Inferior parietal cortex (tissue), 1 donor: Measurements from ENCODE around the gene VBP1.
"Not testable (repeated sequence)": the region's sequence is repeated elsewhere in the genome, so short reads cannot be mapped to it uniquely, and the experiment has no call there.

Experiments
- DNase-seq: peaks from one replicate; pipeline ENCODE4 v3.0.0-alpha.2; 2016; ENCODE audit errors: extremely low spot score

Gene VBP1, protein sequence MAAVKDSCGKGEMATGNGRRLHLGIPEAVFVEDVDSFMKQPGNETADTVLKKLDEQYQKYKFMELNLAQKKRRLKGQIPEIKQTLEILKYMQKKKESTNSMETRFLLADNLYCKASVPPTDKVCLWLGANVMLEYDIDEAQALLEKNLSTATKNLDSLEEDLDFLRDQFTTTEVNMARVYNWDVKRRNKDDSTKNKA

DNA sequence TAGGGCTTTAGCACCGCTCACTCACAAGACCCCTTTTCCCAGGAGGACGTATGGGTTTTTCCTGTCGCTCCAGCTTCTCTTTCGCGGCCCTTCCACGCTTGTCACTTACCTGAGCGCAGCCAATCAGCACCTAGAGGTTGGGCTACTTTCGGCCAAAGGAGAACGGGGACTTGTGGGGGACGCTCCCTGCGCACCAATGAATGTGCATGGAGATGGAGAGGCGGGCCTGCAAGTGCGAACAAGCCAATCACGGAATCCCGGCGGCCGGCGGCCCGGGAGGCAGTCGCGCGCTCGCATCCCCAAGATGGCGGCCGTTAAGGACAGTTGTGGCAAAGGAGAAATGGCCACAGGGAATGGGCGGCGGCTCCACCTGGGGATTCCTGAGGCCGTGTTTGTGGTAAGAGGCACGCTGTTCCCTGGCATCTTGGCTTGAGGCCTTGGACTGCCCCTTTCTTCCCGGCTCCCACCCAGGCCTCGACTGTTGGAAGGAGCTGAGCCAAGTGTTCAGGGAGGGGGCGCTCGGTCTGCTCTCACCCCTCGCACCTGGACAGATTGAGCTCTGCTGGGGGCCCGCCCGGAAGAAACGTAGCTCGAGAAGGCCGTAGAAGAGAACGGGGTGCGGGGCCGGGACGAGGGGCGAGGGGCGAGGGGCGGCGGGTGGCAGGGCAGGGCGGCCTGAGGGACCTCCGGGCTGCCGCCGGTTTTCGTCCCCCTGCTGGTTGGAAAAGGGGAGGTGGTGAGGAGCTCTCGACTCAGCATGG is at the start of gene VBP1:
VBP1 (plus strand) TSS at position 282 of the 761 bp plus-strand sequence; CDS start at position 305, 23 bp downstream.
- peak; percentile 91 for DNase-seq

DNA sequence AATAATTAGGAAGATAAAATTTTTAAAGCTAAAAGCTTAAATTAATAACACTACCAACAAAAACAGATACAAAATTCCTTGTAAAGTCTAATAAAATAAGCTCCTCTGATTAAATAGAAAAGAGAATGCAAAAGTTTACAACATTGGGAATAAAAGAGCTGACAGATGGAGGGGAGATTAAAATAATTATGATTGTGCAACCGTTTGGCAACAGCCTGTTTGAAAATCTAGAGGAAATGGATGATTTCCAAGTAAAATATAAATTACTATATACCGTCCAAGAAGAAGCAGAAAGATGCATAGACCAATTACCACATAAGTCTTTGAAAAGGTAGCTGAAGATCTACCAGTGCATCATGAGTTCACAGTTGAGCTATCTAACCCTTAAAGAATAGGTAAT is 46.4 kb upstream of the VBP1 start:
- DNase-seq, result no peak

DNA sequence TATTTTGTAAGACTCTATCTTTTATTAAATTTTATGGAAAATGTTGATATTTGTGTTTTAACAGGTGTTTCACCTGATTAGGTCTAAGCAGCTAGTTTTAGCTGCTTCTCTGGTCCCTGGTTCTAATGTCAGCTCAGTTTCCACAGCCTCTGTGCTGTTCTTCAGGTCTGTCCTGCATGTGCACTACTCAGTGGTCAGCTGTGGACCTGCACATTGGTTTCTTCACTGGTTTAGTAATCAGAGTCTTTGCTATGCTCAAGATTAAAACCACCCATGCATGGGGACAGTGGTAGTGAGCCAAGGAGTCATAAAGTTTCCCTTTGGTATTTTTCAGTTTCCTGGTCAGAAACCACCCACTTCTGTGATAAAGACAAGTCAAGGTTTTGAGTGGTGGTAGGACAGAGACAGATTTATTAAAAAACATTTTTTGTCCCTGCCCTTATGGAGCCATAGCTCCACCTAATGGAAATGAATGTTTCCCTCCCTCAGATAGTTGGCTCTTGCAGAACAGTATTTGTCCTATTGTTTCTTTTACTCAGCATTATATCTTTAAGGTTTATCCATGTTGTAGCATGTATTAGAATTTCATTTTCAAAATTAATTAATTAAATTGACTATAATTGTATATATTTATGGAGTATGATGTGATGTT is 36.8 kb upstream of the VBP1 start:
- DNase-seq, result no peak

DNA sequence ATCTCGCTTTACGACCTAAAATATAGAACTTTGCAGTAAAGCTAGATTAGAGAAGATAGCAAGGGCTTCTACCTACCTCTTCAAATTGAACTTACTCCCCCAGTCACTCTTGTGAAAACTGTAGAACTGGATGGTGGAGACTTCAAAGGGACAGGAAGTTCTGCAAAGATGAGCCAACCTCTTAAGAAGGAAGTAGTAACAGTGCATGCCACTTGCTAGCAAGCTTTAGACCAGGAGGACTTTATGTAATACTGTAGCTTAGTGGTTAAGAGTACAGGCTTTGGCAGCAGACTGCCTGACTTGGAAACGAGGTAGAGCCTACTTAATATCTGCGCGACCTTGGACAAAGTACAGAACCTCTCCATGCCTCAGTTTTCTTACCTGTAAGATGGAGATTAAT is 27.5 kb upstream of the VBP1 start:
- no peak for DNase-seq

DNA sequence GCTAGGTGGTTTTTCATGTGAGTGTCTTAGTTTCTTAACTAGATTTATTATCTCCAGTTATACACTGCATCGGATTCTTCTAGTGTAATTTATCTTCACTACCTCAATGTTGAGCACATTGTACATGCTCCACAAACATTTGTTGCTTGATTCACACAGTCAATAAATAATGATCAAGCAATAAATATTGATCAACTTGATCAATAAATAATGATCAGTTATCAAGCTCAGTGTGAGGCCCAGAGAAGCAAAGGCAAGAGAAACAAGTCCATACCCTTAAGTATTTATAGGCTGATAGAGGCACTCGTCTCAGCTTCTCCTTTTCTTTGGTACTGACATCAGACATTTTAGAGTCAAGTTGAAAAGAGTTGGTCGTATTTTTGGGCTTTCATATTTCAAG is 5.1 kb upstream of the VBP1 start:
- DNase-seq, result no peak

DNA sequence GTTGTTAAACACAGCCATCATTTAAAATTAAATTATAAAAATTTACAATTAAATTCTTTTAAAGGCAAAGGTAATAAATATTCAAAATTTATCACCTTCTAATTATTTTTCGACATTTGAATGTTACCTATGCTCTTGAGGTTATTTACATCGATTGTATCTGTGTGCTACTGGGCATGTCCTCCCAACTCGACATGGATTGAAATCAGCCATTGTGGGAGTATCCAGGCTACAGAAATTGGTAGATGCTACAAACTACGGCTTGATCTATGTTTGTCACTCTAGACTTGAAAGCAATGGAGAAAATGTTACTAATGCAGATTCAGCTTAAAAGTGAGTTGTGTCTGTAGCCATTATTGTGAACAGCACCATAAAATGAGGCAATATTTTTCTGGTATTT is 2.5 kb upstream of the VBP1 start:
- no peak for DNase-seq

DNA sequence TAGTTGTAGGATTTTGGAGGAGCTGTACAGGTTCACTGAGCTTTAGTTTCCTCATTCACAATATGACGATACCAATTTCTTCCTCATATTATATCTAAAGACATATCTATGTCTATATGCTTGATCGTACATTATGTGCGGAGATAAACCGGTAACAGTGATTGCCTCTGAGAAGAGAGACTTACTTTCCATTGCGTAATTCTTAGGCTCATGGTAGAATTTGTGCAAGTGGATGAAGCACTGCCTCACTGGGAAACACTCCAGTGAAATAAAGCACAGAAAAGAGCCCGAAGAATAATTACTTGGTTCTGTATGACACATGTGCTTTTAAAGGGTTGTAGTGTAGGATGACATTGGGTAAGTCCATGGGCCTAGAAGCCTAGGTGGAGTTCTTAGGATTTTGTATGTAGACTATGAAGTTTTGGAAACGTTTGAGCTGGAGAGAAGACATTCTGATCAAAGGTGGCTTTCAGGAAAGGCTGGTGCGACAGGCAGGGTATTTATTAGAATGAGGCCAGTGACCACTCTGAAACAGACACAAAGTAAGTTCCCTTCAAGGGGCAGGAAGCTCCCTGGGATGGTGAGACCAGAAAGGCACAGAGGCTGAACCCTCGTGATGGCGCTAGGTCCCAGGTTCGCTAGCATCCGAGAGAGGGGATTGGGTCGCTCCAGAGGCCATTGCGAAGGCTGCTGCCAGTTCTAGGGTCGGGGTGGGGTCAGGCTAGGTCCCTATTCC is 649 bp upstream of the VBP1 start:
- peak; percentile 12 for DNase-seq

DNA sequence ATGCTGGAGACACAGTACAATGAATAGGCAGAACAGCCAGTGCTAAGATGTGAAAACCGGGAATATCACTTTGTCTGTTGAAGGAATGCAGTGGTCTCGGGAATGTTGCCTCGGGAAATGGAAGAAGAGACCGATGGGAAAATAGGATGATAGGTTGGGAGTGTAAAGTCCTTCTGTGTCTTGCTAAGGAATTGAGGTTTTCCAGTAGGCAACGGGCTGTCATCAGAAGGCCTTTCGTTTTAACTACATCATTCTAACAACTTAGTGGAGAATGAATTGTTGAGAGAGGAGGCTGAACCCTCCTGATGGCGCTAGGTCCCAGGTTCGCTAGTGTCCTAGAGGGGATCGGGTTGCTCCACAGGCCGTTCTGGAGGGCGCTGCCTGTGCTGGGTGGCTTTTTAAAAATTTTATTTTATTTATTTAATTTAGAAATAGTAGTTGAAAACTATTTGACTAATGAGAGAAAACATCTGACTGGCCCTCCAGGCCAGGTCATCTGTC is 730 bp downstream of the VBP1 start:
- peak; percentile 34 for DNase-seq

DNA sequence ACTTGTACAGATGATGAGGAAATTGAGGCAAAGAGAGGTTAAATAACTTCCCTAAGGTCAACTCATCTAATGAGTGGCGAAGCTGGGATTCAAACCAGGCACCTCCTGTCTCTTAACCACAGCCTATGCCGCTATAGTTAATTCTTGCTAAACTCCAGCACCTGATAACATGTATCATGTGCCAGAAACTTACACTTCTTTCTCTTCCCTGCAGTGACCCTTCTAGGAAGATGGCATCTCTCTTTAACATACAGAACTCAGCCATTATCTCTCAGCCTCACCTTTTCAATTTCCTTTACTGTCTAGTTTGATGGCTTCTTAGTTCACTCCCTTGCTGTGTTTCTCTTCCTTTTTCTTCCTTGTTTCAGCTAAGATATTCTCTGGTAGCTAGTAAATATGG is 2.5 kb downstream of the VBP1 start:
- DNase-seq, result no peak

DNA sequence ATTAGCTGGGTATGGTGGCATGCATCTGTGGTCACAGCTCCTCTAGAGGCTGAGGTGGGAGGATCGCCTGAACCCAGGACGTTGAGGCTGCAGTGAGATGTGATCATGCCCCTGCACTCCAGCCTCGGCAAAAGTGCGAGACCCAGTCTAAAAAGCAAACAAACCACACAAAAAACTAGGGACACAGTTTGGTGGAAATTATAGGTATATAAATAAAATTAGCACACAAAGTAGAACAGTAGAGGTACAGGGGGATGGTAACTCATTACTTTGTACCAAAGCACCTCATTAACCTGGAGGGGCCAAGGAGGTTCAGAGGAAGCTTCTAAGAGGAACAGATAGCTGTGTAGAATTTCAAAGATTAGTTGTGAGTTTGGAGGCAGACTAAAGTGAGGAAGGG is 5.1 kb downstream of the VBP1 start:
- DNase-seq, result no peak

DNA sequence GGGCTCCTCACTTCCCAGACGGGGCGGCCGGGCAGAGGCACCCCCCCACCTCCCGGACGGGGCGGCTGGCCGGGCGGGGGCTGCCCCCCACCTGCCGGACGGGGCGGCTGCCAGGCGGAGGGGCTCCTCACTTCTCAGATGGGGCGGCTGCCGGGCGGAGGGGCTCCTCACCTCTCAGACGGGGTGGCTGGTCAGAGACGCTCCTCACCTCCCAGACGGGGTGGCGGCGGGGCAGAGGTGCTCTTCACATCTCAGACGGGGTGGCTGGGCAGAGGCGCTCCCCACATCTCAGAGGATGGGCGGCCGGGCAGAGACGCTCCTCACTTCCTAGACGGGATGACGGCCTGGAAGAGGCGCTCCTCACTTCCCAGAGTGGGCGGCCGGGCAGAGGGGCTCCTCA is 7.5 kb downstream of the VBP1 start:
- not testable (repeated sequence) for DNase-seq

DNA sequence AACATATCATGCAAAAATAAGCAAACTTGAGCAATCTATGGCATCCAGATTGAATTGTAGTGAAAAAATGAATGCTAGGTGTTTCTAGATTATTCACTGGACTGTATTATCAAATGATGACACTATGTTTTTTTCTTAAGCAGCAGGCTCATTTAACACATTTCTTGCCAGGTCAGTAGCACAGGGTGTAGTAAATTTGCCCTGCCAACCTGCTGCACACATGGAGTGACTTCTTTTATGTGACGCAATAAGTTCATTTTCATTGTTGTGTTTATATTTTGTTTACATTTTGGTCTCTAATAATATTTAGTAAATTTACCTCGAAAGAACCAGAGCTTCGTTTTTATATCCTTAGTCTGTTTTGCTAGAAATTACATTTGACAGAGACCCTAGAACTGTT is 9.5 kb downstream of the VBP1 start:
- DNase-seq, result no peak

DNA sequence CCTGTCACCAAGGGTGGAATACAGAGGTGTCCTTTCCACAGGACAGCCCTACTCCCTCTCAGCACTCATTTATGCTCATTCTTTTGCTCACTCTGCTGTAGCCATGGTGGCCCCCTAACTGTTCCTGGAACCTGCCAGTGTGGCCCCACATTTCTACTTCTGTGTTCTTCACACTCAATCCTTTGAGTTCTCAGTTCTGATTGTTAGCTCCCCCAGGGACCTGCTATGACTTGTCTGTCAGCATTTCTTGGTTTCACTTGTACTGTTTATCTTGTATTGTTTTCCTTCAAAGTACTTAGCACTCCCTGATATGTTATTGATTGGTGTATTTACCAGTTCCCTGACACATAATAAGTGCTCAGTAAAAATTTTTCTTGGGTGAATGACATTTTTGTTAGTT is 14.9 kb downstream of the VBP1 start:
- no peak for DNase-seq

DNA sequence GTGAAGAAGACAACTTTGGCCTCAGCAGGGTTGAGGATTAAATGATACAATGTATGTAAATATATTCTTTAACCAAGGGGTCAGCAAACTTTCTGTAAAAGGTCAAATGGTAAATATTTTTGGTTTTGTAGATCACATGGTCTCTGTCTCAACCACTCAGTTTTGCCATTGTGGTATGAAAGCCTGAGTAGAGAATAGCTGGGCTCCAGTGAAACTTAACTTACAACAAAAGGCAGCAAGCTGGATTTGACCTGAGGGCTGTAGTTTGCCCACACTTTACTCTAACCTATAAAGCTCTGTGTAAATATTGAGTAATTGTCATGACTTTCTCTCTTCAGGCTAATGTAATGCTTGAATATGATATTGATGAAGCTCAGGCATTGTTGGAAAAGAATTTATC is 19.6 kb downstream of the VBP1 start:
- DNase-seq, result no peak

DNA sequence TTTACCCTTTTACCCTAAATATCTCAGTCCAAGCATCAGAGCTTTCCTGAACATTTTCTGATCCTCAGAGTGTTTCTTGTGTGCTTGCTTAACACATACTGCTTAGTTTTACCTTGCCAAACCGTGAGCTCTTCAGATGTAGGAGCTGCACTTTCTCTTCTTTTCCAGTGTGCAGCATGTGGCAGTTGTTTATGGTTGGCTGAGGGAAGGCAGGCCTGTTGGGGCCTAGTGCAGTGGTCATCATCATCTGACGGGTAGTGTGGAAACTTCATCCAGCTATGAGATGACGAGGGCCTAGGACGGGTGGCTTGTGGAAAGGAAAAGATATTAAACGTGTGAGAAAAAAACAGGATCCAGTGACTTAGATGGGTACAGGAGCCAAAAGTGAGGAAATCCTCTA is 21.5 kb downstream of the VBP1 start:
- DNase-seq, result no peak

DNA sequence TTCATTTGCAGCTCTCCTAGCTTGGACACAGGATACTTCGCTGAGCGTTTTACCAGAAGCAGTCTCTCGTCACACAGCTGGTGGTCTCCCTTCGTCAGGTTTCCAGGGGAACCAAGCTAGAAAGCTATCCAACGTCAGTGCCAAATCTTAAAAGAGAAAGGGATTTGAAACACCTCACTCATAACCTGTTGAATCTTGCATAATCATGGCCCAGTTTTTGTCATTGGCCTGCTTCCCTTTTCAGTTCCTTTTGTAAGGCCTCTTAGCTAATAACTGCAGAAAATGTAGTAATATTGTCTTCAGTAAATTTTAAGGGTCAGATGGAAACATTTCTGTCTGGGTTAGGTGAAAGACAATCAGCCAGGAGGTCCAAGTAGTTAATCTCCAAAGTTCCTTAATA is 26.0 kb downstream of the VBP1 start:
- DNase-seq, result no peak

DNA sequence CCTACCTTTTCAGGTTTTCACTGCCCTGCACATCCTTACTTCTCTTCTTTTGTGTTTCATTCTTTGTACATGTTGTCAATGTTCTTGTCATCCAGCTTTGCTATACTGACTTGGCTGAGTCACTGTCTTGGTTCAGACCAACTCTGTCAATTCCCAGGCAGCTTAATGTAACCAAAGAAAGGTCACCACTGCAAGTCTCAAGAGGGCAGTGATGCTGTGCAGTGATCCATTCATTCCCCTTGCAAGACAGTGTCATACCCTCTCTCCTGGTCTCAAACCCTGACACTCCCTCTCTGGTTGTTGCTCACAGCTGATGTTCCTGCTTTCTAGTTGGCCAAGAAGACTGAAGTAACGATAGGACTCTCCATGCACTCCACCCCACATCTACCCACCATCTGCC is 30.5 kb downstream of the VBP1 start:
- DNase-seq, result no peak

DNA sequence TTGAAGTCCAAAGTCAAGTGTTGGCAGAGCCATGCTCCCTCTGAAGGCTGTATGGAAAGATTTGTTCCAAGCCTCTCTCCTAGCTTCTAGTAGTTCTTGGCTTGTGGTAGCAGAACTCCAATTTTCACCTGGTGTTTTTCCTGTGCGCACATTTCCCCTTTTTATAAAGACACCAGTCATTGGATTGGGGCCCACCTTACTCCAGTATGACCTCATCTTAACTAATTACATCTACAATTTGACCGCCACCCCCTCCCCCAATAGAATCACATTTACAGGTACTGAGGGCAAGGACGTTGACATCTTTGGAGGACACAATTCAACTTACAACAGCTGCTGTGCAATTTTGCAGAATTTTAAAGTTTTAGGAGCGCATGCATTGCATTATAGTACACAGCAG is 31.2 kb downstream of the VBP1 start:
- DNase-seq, result no peak

DNA sequence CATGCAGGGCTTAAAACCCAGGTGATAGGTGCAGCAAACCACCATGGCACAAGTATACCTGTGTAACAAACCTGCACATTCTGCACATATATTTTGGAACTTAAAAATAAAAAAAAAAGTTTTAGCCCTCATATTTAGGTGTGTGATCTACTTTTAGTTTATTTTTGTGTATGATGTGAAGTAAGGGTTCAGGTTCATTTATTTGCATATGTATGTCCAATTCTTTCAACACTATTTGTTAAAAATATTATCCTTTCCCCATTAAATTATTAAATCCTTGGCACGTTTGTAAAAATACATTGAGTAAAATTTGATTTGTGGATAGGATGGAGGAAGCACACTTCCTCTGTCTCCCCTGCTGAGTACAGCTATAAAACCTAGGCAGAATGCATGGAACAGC is 35.1 kb downstream of the VBP1 start:
- no peak for DNase-seq

DNA sequence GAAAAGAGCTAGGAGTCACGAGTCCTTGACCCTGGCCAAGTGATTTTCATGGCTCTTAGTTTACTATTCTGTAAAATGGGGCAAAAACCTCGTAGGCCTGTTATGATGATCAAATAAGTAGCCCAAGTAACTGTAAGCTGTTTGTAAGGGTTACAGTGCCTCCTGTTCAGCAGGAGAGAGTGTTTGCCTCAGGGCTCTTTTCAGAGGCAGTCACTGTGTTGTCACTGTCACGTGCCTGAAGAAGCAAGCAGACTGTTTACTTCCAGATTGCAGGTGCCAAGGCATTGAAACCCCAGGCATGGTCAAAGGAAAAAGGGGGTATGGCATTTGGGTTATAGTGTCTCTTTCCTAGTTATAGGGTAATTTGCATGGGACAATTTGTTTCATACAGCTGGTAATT is 43.5 kb downstream of the VBP1 start:
- no peak for DNase-seq

DNA sequence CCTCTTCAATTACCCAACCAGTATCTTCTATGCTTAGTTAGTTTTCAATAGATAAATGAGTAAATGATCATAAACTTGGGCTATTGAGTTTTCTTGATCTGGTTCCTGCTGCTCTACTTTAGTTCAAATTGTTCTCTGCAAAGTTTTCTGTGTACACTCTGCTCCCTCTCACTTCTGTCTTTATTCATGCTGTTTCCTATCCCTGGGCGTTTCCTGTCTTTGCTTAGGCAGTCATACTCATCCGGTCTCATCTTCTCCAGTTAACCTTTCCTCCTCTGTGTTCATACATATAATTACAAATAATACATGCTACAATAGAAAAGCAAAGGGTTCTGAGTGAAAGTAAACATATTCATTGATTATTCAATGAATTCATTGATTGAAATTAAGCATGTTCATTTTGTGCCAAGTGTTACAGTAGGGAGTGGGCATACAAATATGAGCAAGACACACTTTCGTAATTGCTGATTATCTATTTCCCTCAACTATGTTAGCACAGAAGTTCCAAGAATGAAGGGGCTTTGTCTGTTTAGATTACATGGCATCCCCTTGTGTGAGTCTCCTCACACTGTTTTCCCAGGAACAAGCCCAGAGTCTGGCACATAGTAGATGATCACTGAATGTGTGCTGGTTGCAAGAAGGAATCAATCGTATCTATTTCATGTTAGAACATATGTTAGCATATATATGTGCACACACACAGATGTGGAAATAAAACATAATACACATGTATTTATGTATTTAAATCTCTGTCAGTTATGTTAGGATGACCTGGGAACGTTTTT is 46.9 kb downstream of the VBP1 start:
- DNase-seq, result peak; percentile 3
